Esophagus squamous epithelium (tissue), 5 donors: ENCODE data around the gene GLIS1. TPM values are rescaled to one million over a fixed set of nuclear protein-coding genes. Genes with fewer than 3 reads are reported as not detected.

Experiments
- DNase-seq: peaks from one replicate; lab custom pipeline; 2025; lab: John Stamatoyannopoulos, UW
- H3K27ac ChIP-seq, 4 donors: fragments of 200-600 bp; sonication (generic); one replicate each; pipeline ENCODE4 v1.5.1; 2016 to 2019; ENCODE audit warnings: mild to moderate bottlenecking in 1 of 4
- H3K27me3 ChIP-seq, 4 donors: fragments of 200-600 bp; sonication (generic); 1 replicate in 3 of 4; 2 replicates in 1 of 4; pipeline versions ENCODE4 v1.5.1 to v1.6.0; 2017 to 2021; ENCODE audit warnings: antibody characterized with exemption in 1 of 4
- H3K36me3 ChIP-seq, 3 donors: fragments of 200-600 bp; sonication (generic); one replicate each; pipeline ENCODE4 v1.5.1; 2016 to 2019
- H3K4me1 ChIP-seq, 3 donors: fragments of 200-600 bp; sonication (generic); one replicate each; pipeline ENCODE4 v1.5.1; 2017 to 2019
- H3K4me3 ChIP-seq, 4 donors: fragments of 200-600 bp; sonication (generic); 1 replicate in 3 of 4; 2 replicates in 1 of 4; pipeline ENCODE4 v1.5.1; 2016 to 2019; ENCODE audit warnings: mild to moderate bottlenecking in 2 of 4, moderate library complexity in 1 of 4
- H3K9me3 ChIP-seq, 3 donors: fragments of 200-600 bp; sonication (generic); one replicate each; pipeline ENCODE4 v1.5.1; 2016 to 2019
- CTCF ChIP-seq, 6 experiments: fragments of 450-650 bp in 4 of 6; fragments of 200-600 bp in 2 of 6; sonication (generic) in 2 of 6; IDR thresholded peaks; one replicate each; pipeline ENCODE4 v1.5.1; 2016 to 2019; ENCODE audit warnings: antibody characterized with exemption in 6 of 6, mild to moderate bottlenecking in 4 of 6, moderate library complexity in 4 of 6
- POLR2A ChIP-seq, 4 donors: fragments of 450-650 bp; IDR thresholded peaks; one replicate each; pipeline ENCODE4 v1.6.1; 2017; ENCODE audit warnings: antibody characterized with exemption in 4 of 4, mild to moderate bottlenecking in 4 of 4, moderate library complexity in 3 of 4
- WGBS, 2 donors: methylation state at CpG; one replicate each; pipeline ENCODE4 v1.1.5; 2018; 5-methylcytosine and 5-hydroxymethylcytosine counted together
- intact Hi-C: fragments of 100-400 bp; cut with DNase I; formaldehyde crosslinking; loops from one replicate; pipeline ENCODE4 v1.15.0; 2022
- total RNA-seq, 4 donors: library from RNA; depleted of rRNA; stranded (reverse); fragments of >200 nt; gene quantifications; one replicate each; pipeline ENCODE4 v1.1.0, GENCODE V29; 2016
- donor health status: DM: yes; HTN: yes; CAD: no.

Gene GLIS1
- total RNA-seq, 4 donors from 2014 or later = 0.57 TPM; not detected in 3

DNA sequence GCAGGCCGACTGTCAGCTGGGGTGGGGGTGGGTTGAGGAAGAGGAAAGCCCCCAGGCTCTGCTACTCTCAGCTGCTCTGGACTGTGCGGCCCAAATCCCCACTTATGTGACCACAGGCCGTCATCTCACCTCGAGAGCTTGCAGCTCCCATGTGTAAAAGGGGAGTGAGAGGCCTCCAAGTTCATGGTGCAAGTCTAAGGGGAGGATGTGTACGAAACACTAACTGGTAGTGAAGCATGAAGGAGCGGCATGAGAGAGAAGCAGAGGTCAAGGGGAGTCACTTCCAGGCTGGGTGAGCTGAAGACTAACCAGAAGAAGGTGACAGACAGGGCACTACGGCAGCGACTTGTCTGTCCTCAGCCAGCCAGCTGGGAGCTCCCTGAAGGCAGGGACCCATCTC is 43.8 kb downstream of the GLIS1 start:
- no peaks in the 10 kb centered on the region for H3K4me1 ChIP-seq
- intact Hi-C loops = no loop called here
- WGBS, 2 donors = 80 to 88% methylated on average over 4 to 7 of the region's 8 CpGs
- H3K4me3 ChIP-seq = no peak overlapping the region
- H3K9me3 ChIP-seq = no peaks in the 10 kb centered on the region
- no peak for DNase-seq
- H3K27ac ChIP-seq = no peak overlapping the region
- TF ChIP-seq POLR2A (IDR thresholded peaks at IDR 0.05) (no peak), CTCF (IDR thresholded peaks at IDR 0.05) (no peak)
- H3K36me3 ChIP-seq = no peaks in the 10 kb centered on the region
- H3K27me3 ChIP-seq = peaks cover 0 to 22% (median 0%) of the 10 kb centered on the region in 4 donors

DNA sequence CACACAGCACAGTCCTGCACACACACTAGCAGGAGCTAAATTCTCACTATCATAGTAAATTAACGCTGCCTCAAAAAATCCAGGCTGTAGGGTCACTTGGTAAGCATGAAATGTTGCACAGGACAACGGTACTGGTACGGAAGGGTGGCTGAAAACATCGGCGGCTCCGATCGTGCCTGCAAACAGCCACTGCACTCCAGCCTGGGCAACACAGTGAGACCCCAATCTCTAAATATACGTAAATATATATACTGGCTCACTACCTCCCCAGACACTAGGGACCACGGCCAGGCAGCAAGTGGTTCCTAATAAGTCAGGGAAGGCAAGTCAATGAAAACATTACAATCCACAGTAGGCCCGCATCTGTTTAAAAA is 44.3 kb downstream of the GLIS1 start:
- Histone ChIP-seq H3K27me3 (peaks cover 0 to 22% (median 0%) of the 10 kb centered on the region in 4 donors), H3K36me3 (no peaks in the 10 kb centered on the region), H3K9me3 (no peaks in the 10 kb centered on the region), H3K4me1 (no peaks in the 10 kb centered on the region), H3K4me3 (no peak overlapping the region), H3K27ac (no peak overlapping the region)
- 86 to 89% methylated on average over 9 to 10 of the region's 10 CpGs for WGBS, 2 donors
- DNase-seq = no peak
- TF ChIP-seq CTCF (IDR thresholded peaks at IDR 0.05) (no peak), POLR2A (IDR thresholded peaks at IDR 0.05) (no peak)
- intact Hi-C loops = no loop called here

- H3K27ac ChIP-seq = no peak overlapping the region
- no peak overlapping the region for H3K4me3 ChIP-seq
- H3K9me3 ChIP-seq = no peaks in the 10 kb centered on the region
- 73 to 81% methylated on average over 8 to 9 of the region's 22 CpGs for WGBS, 2 donors
- no peak for DNase-seq
- TF ChIP-seq POLR2A (IDR thresholded peaks at IDR 0.05) = no peak
- no peak for TF ChIP-seq CTCF (IDR thresholded peaks at IDR 0.05)
- no peaks in the 10 kb centered on the region for H3K4me1 ChIP-seq
- H3K27me3 ChIP-seq = peaks cover 0 to 27% (median 0%) of the 10 kb centered on the region in 4 donors
- H3K36me3 ChIP-seq = no peaks in the 10 kb centered on the region
- intact Hi-C loops = no loop called here
Observed at GRCh38 chr1:53693773-53694717, 44.9 kb downstream of the GLIS1 start.

DNA sequence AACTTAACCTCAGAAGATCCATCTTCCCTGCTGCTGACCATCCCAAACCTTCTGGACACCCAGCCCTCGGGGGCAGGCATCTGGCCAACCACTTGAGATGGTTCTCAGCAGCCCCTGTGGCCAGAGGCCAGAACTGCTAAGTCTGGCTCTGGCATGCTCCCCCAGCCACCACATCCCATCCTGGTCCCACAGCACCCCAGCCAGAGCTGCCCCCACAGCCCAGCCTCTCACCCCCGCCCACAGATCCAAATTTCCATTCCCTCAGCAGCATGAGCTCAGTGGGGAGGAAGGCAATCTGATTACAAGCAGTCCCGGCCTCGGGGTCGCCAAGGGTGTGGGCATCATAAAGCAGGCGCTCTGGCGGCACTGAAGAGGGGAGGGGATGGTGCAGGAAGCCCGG is 45.6 kb downstream of the GLIS1 start:
- Histone ChIP-seq H3K9me3 (no peaks in the 10 kb centered on the region), H3K27me3 (peaks cover 0 to 34% (median 0%) of the 10 kb centered on the region in 4 donors), H3K4me1 (peaks cover 0 to under 1% (median 0%) of the 10 kb centered on the region in 3 donors), H3K27ac (no peak overlapping the region), H3K4me3 (no peak overlapping the region), H3K36me3 (no peaks in the 10 kb centered on the region)
- 48% methylated on average over 5 of the region's 8 CpGs; no CpG with 5 or more reads in 1 of the 2 donors for WGBS, 2 donors
- no peak for DNase-seq
- no peak for TF ChIP-seq CTCF (IDR thresholded peaks at IDR 0.05)
- no peak for TF ChIP-seq POLR2A (IDR thresholded peaks at IDR 0.05)
- intact Hi-C loops = no loop called here

DNA sequence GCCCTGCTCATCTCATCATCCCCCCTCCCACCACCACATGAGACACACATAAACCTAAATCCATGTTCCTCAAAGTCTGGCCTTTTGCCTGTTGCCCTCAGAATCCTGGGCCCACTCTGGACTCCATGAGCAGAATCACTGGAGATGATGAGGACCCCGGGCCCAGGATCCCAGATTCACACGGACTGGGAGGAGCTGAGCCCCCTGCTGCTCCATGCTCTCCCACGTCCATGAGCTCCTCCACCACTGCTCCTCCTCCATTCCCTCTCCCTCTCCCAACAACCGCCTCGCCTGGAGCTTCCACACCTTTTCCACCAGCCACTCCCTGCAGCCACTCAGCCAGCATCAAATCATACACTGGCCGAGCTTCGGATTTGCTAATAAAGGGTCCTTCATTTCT is 47.6 kb downstream of the GLIS1 start:
- Histone ChIP-seq H3K4me3 (no peak overlapping the region), H3K9me3 (no peaks in the 10 kb centered on the region), H3K36me3 (no peaks in the 10 kb centered on the region), H3K4me1 (peaks cover 0 to 7% (median 0%) of the 10 kb centered on the region in 3 donors), H3K27me3 (peaks cover 0 to 50% (median 2%) of the 10 kb centered on the region in 4 donors), H3K27ac (no peak overlapping the region)
- 75 to 87% methylated on average over 6 to 7 of the region's 7 CpGs for WGBS, 2 donors
- intact Hi-C loops = no loop called here
- DNase-seq = no peak
- TF ChIP-seq CTCF (IDR thresholded peaks at IDR 0.05) (no peak), POLR2A (IDR thresholded peaks at IDR 0.05) (no peak)
